HepG2 (cell line): Measurements from ENCODE around the gene REPIN1. TPM values are rescaled to one million over a fixed set of nuclear protein-coding genes. Genes with fewer than 3 reads are reported as not detected.

Experiments
- CAMTA2 ChIP-seq: sonication (generic); formaldehyde crosslinking; IDR thresholded peaks from 2 replicates; pipeline ENCODE4 v1.4.0; 2020; ENCODE audit warnings: mild to moderate bottlenecking, missing genetic modification reagents, borderline replicate concordance
- FOXA3 ChIP-seq: IDR thresholded peaks from 2 replicates; pipeline ENCODE4 v1.6.1; 2016; ENCODE audit warnings: missing genetic modification reagents, missing compliant biosample characterization
- IRF9 ChIP-seq: sonication (generic); formaldehyde crosslinking; IDR thresholded peaks from 2 replicates; pipeline ENCODE4 v1.8.0; 2022; ENCODE audit warnings: missing genetic modification reagents, mild to moderate bottlenecking, borderline replicate concordance
- KDM1A ChIP-seq: IDR thresholded peaks from 2 replicates; pipeline ENCODE4 v1.6.1; 2016; ENCODE audit warnings: missing compliant biosample characterization
- KDM5A ChIP-seq: fragments of 200-600 bp; sonication (generic); IDR thresholded peaks from 2 replicates; pipeline ENCODE4 v1.7.0; 2018; ENCODE audit warnings: antibody characterized with exemption, mild to moderate bottlenecking, low read length, borderline replicate concordance
- MEIS1 ChIP-seq: sonication (generic); formaldehyde crosslinking; IDR thresholded peaks from 2 replicates; pipeline ENCODE4 v1.9.0; 2021; ENCODE audit warnings: mild to moderate bottlenecking, missing genetic modification reagents, moderate library complexity, borderline replicate concordance
- NCOA1 ChIP-seq: sonication (generic); formaldehyde crosslinking; IDR thresholded peaks from 2 replicates; pipeline ENCODE4 v1.9.0; 2021; ENCODE audit warnings: missing genetic modification reagents
- NCOR1 ChIP-seq: fragments of 200-600 bp; sonication (generic); IDR thresholded peaks from 2 replicates; pipeline ENCODE4 v1.7.0; 2017; ENCODE audit warnings: antibody characterized with exemption, low read length, borderline replicate concordance
- POGK ChIP-seq: sonication (generic); formaldehyde crosslinking; conservative IDR thresholded peaks from 2 replicates; pipeline ENCODE4 v1.8.0; 2022; ENCODE audit warnings: mild to moderate bottlenecking, moderate library complexity, missing genetic modification reagents
- POLR2A ChIP-seq, 2 experiments: IDR thresholded peaks; 2 replicates each; pipeline ENCODE4 v1.6.1; 2011; ENCODE audit warnings: low read depth in 2 of 2, low read length in 2 of 2, mild to moderate bottlenecking in 1 of 2, moderate library complexity in 1 of 2; ENCODE audit not compliant: insufficient read depth in 1 of 2
- PRDM4 ChIP-seq: sonication (generic); formaldehyde crosslinking; IDR thresholded peaks from 2 replicates; pipeline ENCODE4 v1.9.0; 2021; ENCODE audit warnings: missing genetic modification reagents, borderline replicate concordance
- RELA ChIP-seq: sonication (generic); formaldehyde crosslinking; IDR thresholded peaks from 2 replicates; pipeline ENCODE4 v1.4.0; 2020; ENCODE audit warnings: missing genetic modification reagents
- RXRA ChIP-seq: sonication (generic); formaldehyde crosslinking; IDR thresholded peaks from 2 replicates; pipeline ENCODE4 v1.5.1; 2020; ENCODE audit warnings: missing genetic modification reagents
- SMAD3 ChIP-seq: sonication (generic); formaldehyde crosslinking; IDR thresholded peaks from 2 replicates; pipeline ENCODE4 v1.4.0; 2020; ENCODE audit warnings: missing genetic modification reagents
- TBX2 ChIP-seq: sonication (generic); formaldehyde crosslinking; IDR thresholded peaks from 2 replicates; pipeline ENCODE4 v1.5.0; 2020; ENCODE audit warnings: missing genetic modification reagents, mild to moderate bottlenecking, borderline replicate concordance
- TOPORS ChIP-seq: sonication (generic); formaldehyde crosslinking; IDR thresholded peaks from 2 replicates; pipeline ENCODE4 v1.8.0; 2023; ENCODE audit warnings: mild to moderate bottlenecking, missing genetic modification reagents
- YEATS4 ChIP-seq: sonication (generic); formaldehyde crosslinking; IDR thresholded peaks from 2 replicates; pipeline ENCODE4 v1.4.0; 2020; ENCODE audit warnings: missing genetic modification reagents, borderline replicate concordance
- ZBTB25 ChIP-seq: IDR thresholded peaks from 2 replicates; pipeline ENCODE4 v1.6.1; 2018; ENCODE audit warnings: missing genetic modification reagents
- ZFP1 ChIP-seq: IDR thresholded peaks from 2 replicates; pipeline ENCODE4 v1.6.1; 2016
- ZFP36 ChIP-seq: fragments of 150-350 bp; IDR thresholded peaks from 2 replicates; pipeline ENCODE4 v1.6.1; 2018; ENCODE audit warnings: borderline replicate concordance, low read length, low read depth; ENCODE audit not compliant: partially characterized antibody
- ZNF264 ChIP-seq: sonication (generic); formaldehyde crosslinking; IDR thresholded peaks from 2 replicates; pipeline ENCODE4 v1.4.0; 2020; ENCODE audit warnings: missing genetic modification reagents
- ZNF460 ChIP-seq: sonication (generic); formaldehyde crosslinking; IDR thresholded peaks from 2 replicates; pipeline ENCODE4 v1.5.1; 2020; ENCODE audit warnings: missing genetic modification reagents, mild to moderate bottlenecking, borderline replicate concordance
- ZNF605 ChIP-seq: sonication (generic); formaldehyde crosslinking; IDR thresholded peaks from 2 replicates; pipeline ENCODE4 v1.8.0; 2022; ENCODE audit warnings: mild to moderate bottlenecking, missing genetic modification reagents
- polyA plus RNA-seq, 8 experiments: library from polyadenylated mRNA; depleted of rRNA in 3 of 8; stranded (reverse) in 7 of 8; unstranded in 1 of 8; fragments of >200 nt; fragmentation: Illumina TruSeq in 4 of 8; extraction: Trizol in 4 of 8; gene quantifications; 2 replicates each; pipeline versions ENCODE4 v1.2.1 to v1.2.3, GENCODE V29; 2011 to 2016; ENCODE audit warnings: low read depth in 4 of 8, missing spikeins in 1 of 8, mixed read lengths in 1 of 8; ENCODE audit not compliant: insufficient read depth in 1 of 8
- total RNA-seq, 5 experiments: library from RNA; depleted of rRNA; stranded (reverse); fragments of >200 nt; fragmentation: Illumina TruSeq; extraction: Trizol; gene quantifications; 2 replicates each; pipeline ENCODE4 v1.2.3, GENCODE V29; 2016; ENCODE audit warnings: low read depth in 1 of 5

REPIN1 gene
- total and polyA plus RNA-seq, 2 of the 13 experiments (the other 11 are each of a cell fraction or from before 2014, with no cell fraction given), result 69.9 to 108 TPM

- TF ChIP-seq MEIS1 (CRISPR knock-in tag), result 0 out of 2 replicates have a peak, but pooled peaks have one; percentile 50
- no peak for TF ChIP-seq ZFP36
- 0 out of 2 replicates have a peak, but pooled peaks have one; percentile 43 for TF ChIP-seq ZNF605
- no peak for TF ChIP-seq CAMTA2 (CRISPR knock-in tag)
- TF ChIP-seq ZNF460 (CRISPR knock-in tag), result no peak; the same call in 1 of the 2 replicates
- no peak for TF ChIP-seq RELA (CRISPR knock-in tag)
- 0 out of 2 replicates have a peak, but pooled peaks have one; percentile 33 for TF ChIP-seq TOPORS (CRISPR knock-in tag)
- no peak for TF ChIP-seq YEATS4 (CRISPR knock-in tag)
- TF ChIP-seq FOXA3 (CRISPR knock-in tag), result peak; percentile 95
- TF ChIP-seq ZFP1 (CRISPR knock-in tag), result 0 out of 2 replicates have a peak, but pooled peaks have one; percentile 40
- TF ChIP-seq SMAD3, result peak; percentile 71; the same call in 1 of the 2 replicates
- peak; percentile 88 for TF ChIP-seq TBX2 (CRISPR knock-in tag)
- no peak for TF ChIP-seq KDM5A
- TF ChIP-seq KDM1A (CRISPR knock-in tag), result peak; percentile 68; the same call in 1 of the 2 replicates
- peak; percentile 93; the same call in 1 of the 2 replicates for TF ChIP-seq RXRA (CRISPR knock-in tag)
- peak; percentile 72; the same call in 1 of the 2 replicates for TF ChIP-seq NCOR1
- no peak for TF ChIP-seq PRDM4 (CRISPR knock-in tag)
- peak; percentile 87 for TF ChIP-seq ZBTB25 (CRISPR knock-in tag)
- TF ChIP-seq IRF9, result no peak
- no peak for TF ChIP-seq POLR2A (IDR thresholded peaks at IDR 0.05; ENCODE audit: insufficient read depth in 1 of 2, low read depth in 2 of 2, low read length in 2 of 2)
- no peak for TF ChIP-seq ZNF264 (CRISPR knock-in tag)
- 0 out of 2 replicates have a peak, but pooled peaks have one; percentile 67 for TF ChIP-seq POGK (CRISPR knock-in tag)
- 0 out of 2 replicates have a peak, but pooled peaks have one; percentile 21 for TF ChIP-seq NCOA1 (CRISPR knock-in tag)
Measured at GRCh38 chr7:150415161-150416153, 46.8 kb downstream of the REPIN1 start (continued).
